ENCODE results near the gene ZNF140. TPM values are rescaled to one million over a fixed set of nuclear protein-coding genes. Genes with fewer than 3 reads are reported as not detected.

The ZNF140 gene
- total and polyA plus RNA-seq, 2 donors from 2014 or later, result 14.1 to 20.4 TPM

DNA sequence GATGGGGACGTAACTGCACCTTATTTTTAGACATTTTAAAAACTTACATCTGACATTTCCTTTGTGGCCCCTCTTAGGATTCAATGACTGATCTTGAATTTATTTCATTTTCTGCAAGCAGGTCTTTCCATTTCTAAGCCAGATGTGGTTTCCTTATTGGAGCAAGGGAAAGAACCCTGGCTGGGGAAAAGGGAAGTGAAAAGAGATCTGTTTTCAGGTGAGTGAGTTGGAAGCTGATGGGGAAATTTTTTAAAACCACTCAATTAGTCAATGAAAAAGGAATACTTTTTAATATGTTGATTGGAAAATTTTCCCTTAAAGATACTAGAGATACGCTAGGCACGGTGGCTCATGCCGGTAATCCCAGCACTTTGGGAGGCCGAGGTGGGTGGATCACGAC is 2.6 kb downstream of the ZNF140 start:
- no peaks in the 10 kb centered on the region for H3K27me3 ChIP-seq (ENCODE audit: control insufficient read depth, insufficient read depth, low read length)
- H3K4me3 ChIP-seq (ENCODE audit: low read length in 3 of 3), result no peak overlapping the region
- intact Hi-C loops (cut with DNase I), result no loop called here
- peaks cover 0 to 5% (median 2%) of the 10 kb centered on the region in 3 donors for H3K4me1 ChIP-seq (ENCODE audit: control insufficient read depth in 2 of 3, insufficient read depth in 2 of 3, low read depth in 1 of 3, low read length in 3 of 3)
- H3K9ac ChIP-seq (ENCODE audit: low read length in 3 of 3), result no peak overlapping the region
- FAIRE-seq, result no peak
- H3K9me3 ChIP-seq (ENCODE audit: control insufficient read depth in 2 of 3, insufficient read depth in 1 of 3, low read length in 3 of 3), result peaks cover 15 to 59% (median 17%) of the 10 kb centered on the region in 3 donors
- peaks cover 23 to 50% (median 26%) of the 10 kb centered on the region in 3 donors for H3K36me3 ChIP-seq (ENCODE audit: control insufficient read depth in 2 of 3, insufficient read depth in 3 of 3, low read length in 3 of 3)
- no peak overlapping the region for H3K27ac ChIP-seq (ENCODE audit: low read depth in 2 of 2, low read length in 2 of 2)
- TF ChIP-seq CTCF (IDR thresholded peaks at IDR 0.05; ENCODE audit: borderline replicate concordance, extremely low read depth, insufficient read depth), result no peak
- no peak for DNase-seq

DNA sequence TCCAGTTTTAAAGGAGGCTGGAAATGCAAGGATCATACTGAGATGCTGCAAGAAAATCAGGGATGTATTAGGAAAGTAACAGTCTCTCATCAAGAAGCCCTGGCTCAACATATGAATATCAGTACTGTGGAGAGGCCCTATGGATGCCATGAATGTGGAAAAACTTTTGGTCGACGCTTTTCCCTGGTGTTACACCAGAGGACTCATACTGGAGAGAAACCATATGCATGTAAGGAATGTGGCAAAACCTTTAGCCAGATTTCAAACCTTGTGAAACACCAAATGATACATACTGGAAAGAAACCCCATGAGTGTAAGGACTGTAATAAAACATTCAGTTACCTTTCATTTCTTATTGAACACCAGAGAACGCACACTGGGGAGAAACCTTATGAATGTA is 24.9 kb downstream of the ZNF140 start:
- no peak for TF ChIP-seq CTCF (IDR thresholded peaks at IDR 0.05; ENCODE audit: borderline replicate concordance, extremely low read depth, insufficient read depth)
- FAIRE-seq (no peak), DNase-seq (no peak)
- H3K27ac ChIP-seq (ENCODE audit: low read depth in 2 of 2, low read length in 2 of 2), result no peak overlapping the region
- H3K4me3 ChIP-seq (ENCODE audit: low read length in 3 of 3), result peak overlapping the region in 2 of 3 donors; percentile 0 to 31
- no peak overlapping the region for H3K9ac ChIP-seq (ENCODE audit: low read length in 3 of 3)
- H3K9me3 ChIP-seq (ENCODE audit: control insufficient read depth in 2 of 3, insufficient read depth in 1 of 3, low read length in 3 of 3), result peaks cover 28 to 94% (median 70%) of the 10 kb centered on the region in 3 donors
- H3K36me3 ChIP-seq (ENCODE audit: control insufficient read depth in 2 of 3, insufficient read depth in 3 of 3, low read length in 3 of 3), result peaks cover 26 to 60% (median 31%) of the 10 kb centered on the region in 3 donors
- no peaks in the 10 kb centered on the region for H3K4me1 ChIP-seq (ENCODE audit: control insufficient read depth in 2 of 3, insufficient read depth in 2 of 3, low read depth in 1 of 3, low read length in 3 of 3)
- no peaks in the 10 kb centered on the region for H3K27me3 ChIP-seq (ENCODE audit: control insufficient read depth, insufficient read depth, low read length)
- intact Hi-C loops (cut with DNase I), result loop anchor here (5.0 kb wide), 1 partner anchor 53 kb away; no protein-coding TSS in a partner anchor

- Histone ChIP-seq H3K27ac (ENCODE audit: low read depth in 2 of 2, low read length in 2 of 2) (no peak overlapping the region), H3K27me3 (ENCODE audit: control insufficient read depth, insufficient read depth, low read length) (no peaks in the 10 kb centered on the region), H3K4me1 (ENCODE audit: control insufficient read depth in 2 of 3, insufficient read depth in 2 of 3, low read depth in 1 of 3, low read length in 3 of 3) (no peaks in the 10 kb centered on the region), H3K36me3 (ENCODE audit: control insufficient read depth in 2 of 3, insufficient read depth in 3 of 3, low read length in 3 of 3) (peaks cover 25 to 54% (median 29%) of the 10 kb centered on the region in 3 donors), H3K9ac (ENCODE audit: low read length in 3 of 3) (no peak overlapping the region), H3K9me3 (ENCODE audit: control insufficient read depth in 2 of 3, insufficient read depth in 1 of 3, low read length in 3 of 3) (peaks cover 26 to 94% (median 65%) of the 10 kb centered on the region in 3 donors), H3K4me3 (ENCODE audit: low read length in 3 of 3) (peak overlapping the region in 2 of 3 donors; percentile 0 to 31)
- DNase-seq (no peak), FAIRE-seq (no peak)
- TF ChIP-seq CTCF (IDR thresholded peaks at IDR 0.05; ENCODE audit: borderline replicate concordance, extremely low read depth, insufficient read depth), result no peak
- intact Hi-C loops (cut with DNase I), result loop anchor here (5.0 kb wide), 1 partner anchor 54 kb away; no protein-coding TSS in a partner anchor
Measured at GRCh38 chr12:133106253-133106652, 25.5 kb downstream of the ZNF140 start.

DNA sequence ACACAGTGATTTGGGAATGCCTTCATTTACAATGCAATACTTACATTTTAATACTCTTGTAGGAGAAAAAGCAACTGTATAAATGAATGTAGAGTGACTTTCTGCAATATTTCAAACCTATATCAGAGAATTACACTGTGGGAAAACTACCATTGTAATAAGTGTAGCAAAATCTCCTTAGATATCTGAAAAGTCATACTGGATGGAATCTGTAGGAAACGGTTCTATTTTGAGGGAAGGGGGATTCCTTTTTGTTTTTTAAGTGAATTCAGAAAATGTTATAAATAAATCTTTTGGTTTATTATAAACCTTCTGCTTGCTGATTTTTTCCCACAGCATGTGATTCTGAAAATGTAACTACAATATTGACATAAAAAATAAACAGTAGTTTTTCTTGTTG is 26.4 kb downstream of the ZNF140 start:
- no peak overlapping the region for H3K27ac ChIP-seq (ENCODE audit: low read depth in 2 of 2, low read length in 2 of 2)
- FAIRE-seq (no peak), DNase-seq (no peak)
- H3K9ac ChIP-seq (ENCODE audit: low read length in 3 of 3), result no peak overlapping the region
- no peaks in the 10 kb centered on the region for H3K27me3 ChIP-seq (ENCODE audit: control insufficient read depth, insufficient read depth, low read length)
- no peaks in the 10 kb centered on the region for H3K4me1 ChIP-seq (ENCODE audit: control insufficient read depth in 2 of 3, insufficient read depth in 2 of 3, low read depth in 1 of 3, low read length in 3 of 3)
- H3K4me3 ChIP-seq (ENCODE audit: low read length in 3 of 3), result peak overlapping the region in 1 of 3 donors; percentile 11
- TF ChIP-seq CTCF (IDR thresholded peaks at IDR 0.05; ENCODE audit: borderline replicate concordance, extremely low read depth, insufficient read depth), result no peak
- intact Hi-C loops (cut with DNase I), result loop anchor here (5.0 kb wide), 1 partner anchor 55 kb away; no protein-coding TSS in a partner anchor
- peaks cover 22 to 90% (median 62%) of the 10 kb centered on the region in 3 donors for H3K9me3 ChIP-seq (ENCODE audit: control insufficient read depth in 2 of 3, insufficient read depth in 1 of 3, low read length in 3 of 3)
- peaks cover 21 to 48% (median 25%) of the 10 kb centered on the region in 3 donors for H3K36me3 ChIP-seq (ENCODE audit: control insufficient read depth in 2 of 3, insufficient read depth in 3 of 3, low read length in 3 of 3)
